IMR-90 (cell line): ENCODE results near the gene PLA2G4A. TPM values are rescaled to one million over a fixed set of nuclear protein-coding genes. Genes with fewer than 3 reads are reported as not detected.

Source experiments
- ATAC-seq: fragments of 200-7000 bp; cut with Tn5 transposase; 2 replicates; pipeline ENCODE4 v1.9.1; 2020; ENCODE audit warnings: low read depth, mild to moderate bottlenecking, moderate library complexity
- BruUV-seq: library from RNA; stranded (reverse); fragments of 400-500 nt; replicated peaks from 2 replicates; lab custom pipeline; 2021; lab: Mats Ljungman, UMichigan
- CTCF ChIA-PET: fragments of 300-600 bp; formaldehyde crosslinking; extraction: SDS; loops from one replicate; lab custom pipeline; 2021; ENCODE audit warnings: antibody characterized with exemption; lab: Yijun Ruan, JAX
- POLR2A ChIA-PET: fragments of 300-600 bp; sonication (Branson Sonifier 250); formaldehyde crosslinking; loops from one replicate; lab custom pipeline; 2022; ENCODE audit warnings: antibody characterized with exemption; ENCODE audit not compliant: unreplicated experiment; lab: Charles Lee
- DNase-seq: peaks from one replicate; pipeline ENCODE4 v3.0.0; 2013
- H2AFZ ChIP-seq: replicated peaks from 2 replicates; pipeline ENCODE3; 2013; ENCODE audit warnings: low read length, mild to moderate bottlenecking; ENCODE audit not compliant: poor library complexity
- H2AK5ac ChIP-seq: 2 replicates; pipeline ENCODE4 v1.6.1; 2013; ENCODE audit warnings: low read depth, low read length, inconsistent platforms
- H2AK9ac ChIP-seq: replicated peaks from 2 replicates; pipeline ENCODE3; 2013; ENCODE audit warnings: mild to moderate bottlenecking, low read depth, low read length, moderate library complexity; ENCODE audit not compliant: poor library complexity
- H2BK120ac ChIP-seq: 2 replicates; pipeline ENCODE4 v1.6.1; 2013; ENCODE audit warnings: low read depth, low read length, inconsistent platforms
- H2BK15ac ChIP-seq: 3 replicates; pipeline ENCODE4 v1.6.1; 2013; ENCODE audit warnings: low read depth, low read length, inconsistent platforms
- H2BK20ac ChIP-seq: 2 replicates; pipeline ENCODE4 v1.6.1; 2013; ENCODE audit warnings: low read depth, mild to moderate bottlenecking, inconsistent platforms, low read length, moderate library complexity
- H2BK5ac ChIP-seq: 2 replicates; pipeline ENCODE4 v1.6.1; 2013; ENCODE audit warnings: mild to moderate bottlenecking, low read depth, low read length, inconsistent platforms; ENCODE audit not compliant: poor library complexity, severe bottlenecking
- H3K14ac ChIP-seq: replicated peaks from 2 replicates; pipeline ENCODE4 v1.6.1; 2013; ENCODE audit warnings: low read depth, low read length, inconsistent platforms
- H3K18ac ChIP-seq: 2 replicates; pipeline ENCODE4 v1.6.1; 2013; ENCODE audit warnings: low read depth, low read length, control low read depth
- H3K23ac ChIP-seq: 2 replicates; pipeline ENCODE4 v1.6.1; 2013; ENCODE audit warnings: low read depth, low read length, inconsistent platforms
- H3K27ac ChIP-seq: 2 replicates; pipeline ENCODE4 v1.5.1; 2013; ENCODE audit warnings: mild to moderate bottlenecking, control low read depth, low read length; ENCODE audit not compliant: insufficient read depth
- H3K27me3 ChIP-seq: 2 replicates; pipeline ENCODE4 v1.6.1; 2013; ENCODE audit warnings: low read length; ENCODE audit not compliant: control insufficient read depth, insufficient read depth
- H3K36me3 ChIP-seq: 2 replicates; pipeline ENCODE4 v1.6.1; 2013; ENCODE audit warnings: low read length, mixed read lengths; ENCODE audit not compliant: control insufficient read depth, insufficient read depth
- H3K4ac ChIP-seq: 2 replicates; pipeline ENCODE4 v1.6.1; 2013; ENCODE audit warnings: low read depth, low read length, inconsistent platforms
- H3K4me1 ChIP-seq: 2 replicates; pipeline ENCODE4 v1.6.1; 2013; ENCODE audit warnings: low read length, mixed read lengths; ENCODE audit not compliant: control insufficient read depth, insufficient read depth
- H3K4me2 ChIP-seq: 2 replicates; pipeline ENCODE4 v1.6.1; 2013; ENCODE audit warnings: low read depth, mild to moderate bottlenecking, control low read depth, low read length, moderate library complexity
- H3K4me3 ChIP-seq: 2 replicates; pipeline ENCODE4 v1.5.1; 2013; ENCODE audit warnings: low read depth, mild to moderate bottlenecking, control low read depth, low read length, moderate library complexity; ENCODE audit not compliant: insufficient read depth
- H3K56ac ChIP-seq: 2 replicates; pipeline ENCODE4 v1.6.1; 2013; ENCODE audit warnings: low read length, inconsistent platforms; ENCODE audit not compliant: insufficient read depth; ENCODE audit errors: extremely low read depth
- H3K79me1 ChIP-seq, 2 experiments: 2 replicates each; pipeline ENCODE4 v1.6.1; 2013; ENCODE audit warnings: low read length in 2 of 2, inconsistent platforms in 1 of 2, low read depth in 1 of 2
- H3K9ac ChIP-seq: 2 replicates; pipeline ENCODE4 v1.6.1; 2013; ENCODE audit warnings: low read depth, low read length, control low read depth
- H3K9me1 ChIP-seq: 2 replicates; pipeline ENCODE4 v1.6.1; 2013; ENCODE audit warnings: low read length, inconsistent platforms; ENCODE audit not compliant: insufficient read depth
- H3K9me3 ChIP-seq: 2 replicates; pipeline ENCODE4 v1.6.1; 2013; ENCODE audit warnings: low read length; ENCODE audit not compliant: control insufficient read depth, insufficient read depth
- H4K20me1 ChIP-seq: 2 replicates; pipeline ENCODE4 v1.6.1; 2013; ENCODE audit warnings: low read length, inconsistent platforms; ENCODE audit not compliant: insufficient read depth
- H4K5ac ChIP-seq: 2 replicates; pipeline ENCODE4 v1.6.1; 2013; ENCODE audit warnings: mild to moderate bottlenecking, low read depth, low read length, control low read depth
- H4K8ac ChIP-seq, 2 experiments: 2 replicates each; pipeline ENCODE4 v1.6.1; 2013; ENCODE audit warnings: low read depth in 2 of 2, low read length in 2 of 2, control low read depth in 1 of 2, inconsistent platforms in 1 of 2
- H4K91ac ChIP-seq: 2 replicates; pipeline ENCODE4 v1.6.1; 2013; ENCODE audit warnings: low read depth, low read length, inconsistent platforms; ENCODE audit not compliant: insufficient read depth
- CEBPB ChIP-seq: IDR thresholded peaks from 2 replicates; pipeline ENCODE4 v1.6.1; 2012; ENCODE audit warnings: low read depth, low read length, improper control_type of control experiment
- CHD1 ChIP-seq: IDR thresholded peaks from 2 replicates; pipeline ENCODE4 v1.6.1; 2012; ENCODE audit warnings: low read depth, low read length, improper control_type of control experiment
- CTCF ChIP-seq: conservative IDR thresholded peaks from 2 replicates; pipeline ENCODE4 v1.5.1; 2012; ENCODE audit warnings: mild to moderate bottlenecking, low read depth, low read length, improper control_type of control experiment
- ELK1 ChIP-seq: fragments of 150-350 bp; IDR thresholded peaks from 2 replicates; pipeline ENCODE4 v1.6.1; 2016; ENCODE audit warnings: low read depth, mild to moderate bottlenecking, low read length, moderate library complexity, borderline replicate concordance
- FOS ChIP-seq: fragments of 150-350 bp; IDR thresholded peaks from 2 replicates; pipeline ENCODE4 v1.6.1; 2016; ENCODE audit warnings: low read depth, low read length
- MAFK ChIP-seq: IDR thresholded peaks from 2 replicates; pipeline ENCODE4 v1.6.1; 2012; ENCODE audit warnings: low read depth, low read length, improper control_type of control experiment
- MAZ ChIP-seq: IDR thresholded peaks from 2 replicates; pipeline ENCODE4 v1.6.1; 2012; ENCODE audit warnings: low read depth, mild to moderate bottlenecking, low read length, improper control_type of control experiment, moderate library complexity, borderline replicate concordance
- MXI1 ChIP-seq: IDR thresholded peaks from 2 replicates; pipeline ENCODE4 v1.6.1; 2012; ENCODE audit warnings: low read depth, mild to moderate bottlenecking, low read length, moderate library complexity, borderline replicate concordance
- NFE2L2 ChIP-seq: fragments of 150-350 bp; IDR thresholded peaks from 2 replicates; pipeline ENCODE4 v1.6.1; 2016; ENCODE audit warnings: low read depth, mild to moderate bottlenecking, low read length
- POLR2A ChIP-seq: IDR thresholded peaks from 2 replicates; pipeline ENCODE4 v1.6.1; 2012; ENCODE audit warnings: mild to moderate bottlenecking, low read depth, low read length
- RAD21 ChIP-seq: IDR thresholded peaks from 2 replicates; pipeline ENCODE4 v1.6.1; 2012; ENCODE audit warnings: low read length, improper control_type of control experiment
- SMC3 ChIP-seq: fragments of 150-350 bp; IDR thresholded peaks from 2 replicates; pipeline ENCODE4 v1.6.1; 2016; ENCODE audit warnings: low read depth, mild to moderate bottlenecking, antibody characterized with exemption, low read length, moderate library complexity
- USF2 ChIP-seq: fragments of 150-350 bp; IDR thresholded peaks from 2 replicates; pipeline ENCODE4 v1.6.1; 2017; ENCODE audit warnings: mild to moderate bottlenecking, antibody characterized with exemption, low read length, low read depth
- WGBS, 2 experiments: methylation state at CpG; one replicate each; pipeline versions ENCODE4 v1.1.5 to v1.1.7; 2013; ENCODE audit warnings: missing lambda C conversion rate in 2 of 2; ENCODE audit not compliant: insufficient read length in 1 of 2; ENCODE audit errors: extremely low coverage in 2 of 2; 5-methylcytosine and 5-hydroxymethylcytosine counted together
- dilution Hi-C: fragments of 300-500 bp; cut with HindIII; formaldehyde crosslinking; loops from one replicate; pipeline ENCODE4 v1.14.3; 2018; ENCODE audit warnings: low sequenced_read_pairs; ENCODE audit not compliant: unreplicated experiment
- in situ Hi-C: fragments of 300-500 bp; cut with MboI; formaldehyde crosslinking; loops from 3 replicates; pipeline ENCODE4 v1.14.3; 2019; ENCODE audit warnings: low sequenced_read_pairs, inconsistent platforms, mixed read lengths
- intact Hi-C: fragments of 100-400 bp; cut with micrococcal nuclease; formaldehyde crosslinking; loops from 2 replicates; pipeline ENCODE4 v1.10.0; 2022
- polyA plus RNA-seq, 3 experiments: library from polyadenylated mRNA; depleted of rRNA; stranded (reverse); fragments of >200 nt; gene quantifications; 2 replicates each; pipeline ENCODE4 v1.2.3, GENCODE V29; 2012; ENCODE audit warnings: low replicate concordance in 1 of 3
- total RNA-seq: library from RNA; depleted of rRNA; stranded (reverse); fragments of >200 nt; gene quantifications from 2 replicates; pipeline ENCODE4 v1.2.3, GENCODE V29; 2012

PLA2G4A gene
- total and polyA plus RNA-seq, 2 of the 4 experiments (the other 2 are of a cell fraction), result 1.6 to 3.8 TPM

GRCh38 chr1:187006896-187007295, 178.1 kb downstream of the PLA2G4A start:
- Histone ChIP-seq H2BK5ac (no peak overlapping the region), H3K27me3 (no peaks in the 10 kb centered on the region), H3K36me3 (no peaks in the 10 kb centered on the region), H3K9me3 (peaks cover 11% of the 10 kb centered on the region), H3K4ac (no peak overlapping the region), H3K27ac (no peak overlapping the region), H3K9ac (no peak overlapping the region), H3K23ac (no peak overlapping the region), H3K18ac (no peak overlapping the region), H4K20me1 (no peaks in the 10 kb centered on the region), H2BK20ac (no peak overlapping the region), H2AK5ac (no peak overlapping the region), H3K4me3 (no peak overlapping the region), H2BK120ac (no peak overlapping the region), H2AK9ac (no peak overlapping the region), H3K4me2 (no peak overlapping the region), H4K8ac (no peak overlapping the region), H3K9me1 (no peaks in the 10 kb centered on the region), H3K4me1 (no peaks in the 10 kb centered on the region), H4K91ac (no peak overlapping the region), H4K5ac (no peak overlapping the region), H2BK15ac (no peak overlapping the region), H2AFZ (no peak overlapping the region), H3K79me1 (no peaks in the 10 kb centered on the region), H3K56ac (no peak overlapping the region), H3K14ac (no peak overlapping the region)
- TF ChIP-seq SMC3, result no peak
- no peak for TF ChIP-seq CHD1
- TF ChIP-seq MXI1, result no peak
- no peak for TF ChIP-seq MAZ
- TF ChIP-seq MAFK, result no peak
- no peak for TF ChIP-seq NFE2L2
- TF ChIP-seq CTCF, result no peak
- no peak for TF ChIP-seq RAD21
- no peak for TF ChIP-seq USF2
- no peak for TF ChIP-seq ELK1
- no peak for TF ChIP-seq FOS
- no peak for TF ChIP-seq POLR2A
- TF ChIP-seq CEBPB, result no peak
- dilution Hi-C loops, result no loop called here
- intact Hi-C loops, result no loop called here
- ChIA-PET POLR2A (no interaction called here), CTCF (no interaction called here)
- in situ Hi-C loops, result no loop called here
- DNase-seq, result no peak
- WGBS, 2 experiments, result no CpG with 5 or more reads among the region's 2 CpGs
- no TSS peak for BruUV-seq
- no peak for ATAC-seq
